Muscle of back (tissue), 13 donors: ENCODE measurements around the gene CACNG7. TPM values are rescaled to one million over a fixed set of nuclear protein-coding genes. Genes with fewer than 3 reads are reported as not detected.
"Not testable (repeated sequence)": the region's sequence is repeated elsewhere in the genome, so short reads cannot be mapped to it uniquely, and the experiment has no call there.

ENCODE experiments used
- DNase-seq, 3 donors: peaks; one replicate each; pipeline versions ENCODE4 v3.0.0 to v3.0.0-alpha.2; 2013
- long read RNA-seq, 9 donors: transcript quantifications; one replicate each; lab custom pipeline, GENCODE V29; 2026
- polyA plus RNA-seq, 10 donors: library from polyadenylated mRNA; unstranded; fragments of 120-200 nt; gene quantifications; one replicate each; pipeline ENCODE4 v1.2.1, GENCODE V29; 2013; ENCODE audit not compliant: insufficient read length in 10 of 10

The CACNG7 gene, protein sequence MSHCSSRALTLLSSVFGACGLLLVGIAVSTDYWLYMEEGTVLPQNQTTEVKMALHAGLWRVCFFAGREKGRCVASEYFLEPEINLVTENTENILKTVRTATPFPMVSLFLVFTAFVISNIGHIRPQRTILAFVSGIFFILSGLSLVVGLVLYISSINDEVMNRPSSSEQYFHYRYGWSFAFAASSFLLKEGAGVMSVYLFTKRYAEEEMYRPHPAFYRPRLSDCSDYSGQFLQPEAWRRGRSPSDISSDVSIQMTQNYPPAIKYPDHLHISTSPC
- 1 to 10 TPM in 1 of 10 donors, under 1 TPM in 6, not detected in 3; 0.10 to 1.3 (median 0.20) TPM for polyA plus RNA-seq
- long read RNA-seq, donor 1 = 0 reads
- long read RNA-seq, donor 2 = 0 reads
- long read RNA-seq, donor 3 = 0 reads
- long read RNA-seq, donor 4 = 0 reads
- long read RNA-seq, donor 5 = 0 reads
- long read RNA-seq, donor 6 = 0 reads
- long read RNA-seq, donor 7 = 0 reads
- long read RNA-seq, donor 8 = 0 reads
- long read RNA-seq, donor 9 = 0 reads

DNA sequence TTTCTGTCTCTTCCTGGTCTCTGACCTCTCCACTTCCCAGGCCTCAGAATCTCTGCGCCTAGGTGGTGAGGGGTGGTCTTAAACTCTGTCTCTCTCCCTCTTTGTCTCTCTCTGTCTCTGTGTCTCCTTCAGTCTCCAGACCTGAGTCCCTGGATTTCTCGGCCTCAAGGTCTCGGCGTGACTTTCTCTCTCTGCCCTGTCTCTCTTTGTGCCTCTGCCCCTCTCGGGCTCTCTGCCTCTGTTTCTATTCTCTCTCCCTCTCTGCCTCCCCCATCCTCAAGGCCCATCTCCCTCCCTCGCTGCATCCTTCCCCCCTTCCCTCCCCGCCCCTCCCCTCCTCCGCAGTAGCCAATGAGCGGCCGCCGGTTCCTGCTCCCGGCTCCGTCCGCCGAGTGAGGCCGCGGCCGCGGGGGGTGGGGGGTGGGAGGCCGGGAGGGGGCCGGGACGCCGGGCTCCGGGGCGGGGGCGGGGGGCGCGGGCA, at the start of gene CACNG7:
CACNG7 (plus strand) TSS at position 344 of the 481 bp plus-strand sequence. CDS start 3,554 bp downstream, outside the sequence.
- no peak for DNase-seq

DNA sequence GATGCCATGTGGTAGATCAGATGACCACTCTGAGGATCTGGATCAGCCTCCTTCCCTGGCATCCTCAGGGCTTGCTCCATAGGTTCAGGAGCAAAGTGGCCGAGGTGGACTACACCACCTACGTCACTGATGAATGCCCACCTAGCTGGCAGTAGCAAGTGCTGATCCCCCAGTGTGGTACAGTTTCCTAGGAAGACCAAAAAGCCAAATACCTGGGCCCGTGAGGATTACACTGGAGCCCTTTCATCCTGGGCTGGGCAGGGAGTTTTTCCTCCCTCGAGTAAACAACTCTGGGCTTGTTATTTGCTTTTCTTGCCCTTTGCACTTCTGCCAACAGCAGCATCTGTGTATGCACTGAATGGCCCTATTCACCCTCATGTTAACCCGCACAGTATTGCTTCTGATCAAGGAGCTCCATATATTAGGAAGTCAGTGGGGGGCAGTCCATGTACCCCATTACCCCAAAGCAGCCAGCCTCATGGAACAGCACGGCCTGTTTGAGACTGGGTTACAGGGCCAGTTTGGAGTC, 44.7 kb upstream of the CACNG7 start:
- no peak for DNase-seq

DNA sequence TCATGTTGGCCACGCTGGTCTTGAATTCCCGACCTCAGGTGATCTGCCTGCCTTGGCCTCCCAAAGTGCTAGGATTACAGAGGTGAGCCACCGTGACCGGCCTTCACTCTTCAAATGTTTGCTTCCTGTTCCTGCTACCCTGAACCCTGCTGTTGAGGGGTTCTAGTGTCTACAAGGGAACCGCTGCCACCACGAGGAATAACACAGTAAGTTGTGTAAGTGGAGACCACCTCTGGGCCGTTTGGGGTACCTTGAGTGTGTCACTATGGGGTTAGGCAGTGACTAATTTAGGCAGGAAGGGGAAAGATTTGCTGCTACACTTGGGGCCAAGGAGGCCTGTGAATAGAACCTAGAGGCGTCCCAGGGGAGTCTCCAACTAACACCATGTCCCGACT, 43.6 kb upstream of the CACNG7 start:
- no peak for DNase-seq

DNA sequence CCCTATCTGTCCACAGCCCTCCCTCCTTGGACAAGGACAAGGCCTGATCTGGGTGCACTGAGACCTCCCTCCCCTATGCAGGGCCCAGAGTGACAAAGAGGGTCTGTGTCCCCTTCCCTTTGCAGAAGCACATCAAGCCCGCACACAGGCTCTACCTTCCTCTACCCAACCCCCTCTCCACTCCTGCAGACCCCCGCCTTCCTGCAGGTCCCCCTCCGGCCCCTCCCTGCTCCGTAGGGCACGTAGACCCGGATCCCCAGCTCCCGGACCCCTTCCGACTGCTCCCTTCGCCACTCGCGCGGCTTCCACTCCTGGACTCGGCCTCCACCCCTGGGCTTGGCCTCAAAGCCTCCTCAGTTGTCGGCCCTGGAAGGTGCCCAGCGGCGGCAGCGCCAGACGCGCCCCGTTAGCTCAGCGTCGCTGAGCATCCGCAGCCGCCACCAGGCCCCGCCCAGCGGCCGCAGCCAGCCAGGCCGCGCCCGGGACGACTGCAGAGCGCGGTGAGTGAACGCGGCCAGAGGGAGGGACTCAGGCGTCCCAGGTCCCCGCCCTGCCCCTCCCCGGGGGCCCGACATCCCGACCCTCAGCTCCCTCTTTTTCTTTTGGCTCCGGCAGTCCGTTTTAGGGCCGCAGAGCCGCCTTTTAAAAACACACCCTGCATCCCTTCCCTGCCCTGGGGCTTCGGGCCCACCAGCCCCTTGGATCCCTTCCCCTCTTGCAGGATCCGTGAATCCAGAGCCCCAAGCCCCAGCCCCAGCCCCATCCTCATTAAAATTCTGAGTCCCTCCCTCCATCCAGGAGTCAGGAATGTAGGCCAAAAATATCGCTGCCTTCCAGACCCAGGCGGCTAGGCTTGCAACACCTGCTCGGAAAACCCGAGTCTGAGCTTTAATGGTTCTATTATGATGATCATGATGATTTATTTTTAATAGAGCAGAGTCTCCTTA, 42.9 kb upstream of the CACNG7 start:
- DNase-seq = peak; percentile 76 to 97 (median 89)

DNA sequence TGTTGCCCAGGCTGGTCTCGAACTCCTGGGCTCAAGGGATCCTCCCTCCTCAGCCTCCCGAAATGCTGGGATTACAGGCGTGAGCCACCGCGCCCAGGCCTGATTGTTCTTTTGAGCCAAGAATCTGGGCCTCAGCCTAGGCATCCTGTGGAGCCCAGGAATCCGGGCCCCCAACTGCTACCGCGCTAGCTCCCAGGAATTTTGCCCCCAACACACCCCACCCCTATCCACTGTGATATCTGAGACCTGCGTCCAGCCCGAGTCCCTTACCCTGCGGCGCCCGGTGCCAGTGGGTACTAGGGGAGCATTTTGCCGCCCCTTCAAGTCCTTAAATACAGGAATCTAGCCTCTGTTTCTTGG, 42.2 kb upstream of the CACNG7 start:
- no peak for DNase-seq

DNA sequence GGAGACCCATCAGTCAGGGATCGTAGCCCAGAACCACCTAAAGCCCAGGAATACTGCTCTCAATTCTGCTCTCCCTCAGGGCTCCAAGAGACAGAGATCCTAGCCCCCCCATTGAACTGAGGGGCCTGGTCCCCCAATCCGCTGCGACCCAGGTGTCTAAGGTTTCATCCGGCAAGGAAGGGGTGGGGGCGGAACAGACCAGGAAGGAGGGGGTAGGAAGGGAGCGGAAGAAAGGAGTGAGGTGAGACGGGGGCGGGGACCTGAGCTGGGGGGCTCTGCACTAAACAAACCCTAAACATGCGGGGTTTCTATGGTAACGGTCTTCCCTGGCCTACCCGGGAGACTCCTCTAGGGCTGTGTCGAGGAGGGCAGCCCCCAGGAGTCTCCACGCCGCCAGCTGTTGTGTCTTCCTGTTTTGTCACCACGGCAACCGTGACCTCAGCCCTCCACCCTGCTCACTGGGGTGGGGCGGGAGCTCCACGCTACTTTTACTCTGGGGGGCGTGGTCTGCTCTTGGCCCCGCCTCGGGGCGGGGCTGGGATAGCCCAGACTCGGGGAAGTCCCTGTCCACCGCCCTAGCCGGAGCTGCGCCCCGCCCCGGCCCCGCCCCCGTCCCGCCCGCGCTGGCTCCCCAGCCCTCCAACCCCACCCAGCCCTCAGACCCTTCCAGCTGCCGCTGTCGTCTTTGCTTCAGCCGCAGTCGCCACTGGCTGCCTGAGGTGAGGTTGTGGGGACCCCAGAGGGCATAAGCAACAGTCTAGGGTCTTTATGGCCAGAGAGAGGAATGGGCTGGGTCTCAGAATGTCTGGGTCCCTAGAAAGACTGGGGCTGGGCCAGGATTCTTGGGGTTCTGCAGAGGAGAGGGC, 41.6 kb upstream of the CACNG7 start, which contains the start of gene MYADM:
MYADM (plus strand) TSS at position 659 of the 866 bp plus-strand sequence. CDS start 5,647 bp downstream, outside the sequence.
- DNase-seq = peak; percentile 99 to 100 (median 100)

DNA sequence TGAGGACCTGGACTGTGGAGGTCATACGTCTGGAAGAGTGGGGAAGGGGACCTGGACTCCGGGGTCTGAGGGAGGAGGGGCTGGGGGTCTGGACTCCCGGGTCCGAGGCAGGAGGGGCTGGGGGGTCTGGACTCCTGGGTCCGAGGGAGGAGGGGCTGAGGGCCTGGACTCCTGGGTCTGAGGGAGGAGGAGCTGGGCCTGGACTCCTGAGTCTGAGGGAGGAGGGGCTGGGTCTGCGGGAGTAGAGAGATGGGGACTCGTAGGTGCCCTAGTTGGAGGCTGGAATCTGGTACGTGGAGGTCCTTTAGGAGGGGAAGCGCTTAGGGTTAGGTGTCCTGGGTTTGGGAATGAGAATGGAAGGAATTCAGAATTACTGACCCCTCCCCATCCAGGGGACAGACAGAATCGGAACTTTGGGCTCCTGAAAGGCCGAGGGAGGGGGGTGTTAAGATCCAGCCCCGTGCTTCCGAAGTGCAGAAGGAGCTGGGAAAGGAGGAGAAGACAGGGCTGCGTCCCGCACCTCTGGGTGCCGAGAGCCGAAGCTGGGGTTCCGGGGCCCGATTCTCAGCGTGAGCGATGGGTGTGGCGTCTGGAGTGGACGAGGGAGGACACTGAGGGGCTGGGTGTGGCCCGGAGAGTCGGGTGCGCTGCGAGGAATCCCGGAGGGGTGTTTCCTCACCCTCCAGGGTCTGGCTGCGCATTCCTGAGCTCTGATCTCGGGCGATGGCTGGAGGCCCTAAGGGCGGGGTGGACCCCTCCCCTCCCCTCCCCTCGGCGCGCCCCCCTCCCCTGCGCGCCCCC, 40.8 kb upstream of the CACNG7 start:
- peak in 2 of 3 donors; percentile 42 to 75 for DNase-seq

DNA sequence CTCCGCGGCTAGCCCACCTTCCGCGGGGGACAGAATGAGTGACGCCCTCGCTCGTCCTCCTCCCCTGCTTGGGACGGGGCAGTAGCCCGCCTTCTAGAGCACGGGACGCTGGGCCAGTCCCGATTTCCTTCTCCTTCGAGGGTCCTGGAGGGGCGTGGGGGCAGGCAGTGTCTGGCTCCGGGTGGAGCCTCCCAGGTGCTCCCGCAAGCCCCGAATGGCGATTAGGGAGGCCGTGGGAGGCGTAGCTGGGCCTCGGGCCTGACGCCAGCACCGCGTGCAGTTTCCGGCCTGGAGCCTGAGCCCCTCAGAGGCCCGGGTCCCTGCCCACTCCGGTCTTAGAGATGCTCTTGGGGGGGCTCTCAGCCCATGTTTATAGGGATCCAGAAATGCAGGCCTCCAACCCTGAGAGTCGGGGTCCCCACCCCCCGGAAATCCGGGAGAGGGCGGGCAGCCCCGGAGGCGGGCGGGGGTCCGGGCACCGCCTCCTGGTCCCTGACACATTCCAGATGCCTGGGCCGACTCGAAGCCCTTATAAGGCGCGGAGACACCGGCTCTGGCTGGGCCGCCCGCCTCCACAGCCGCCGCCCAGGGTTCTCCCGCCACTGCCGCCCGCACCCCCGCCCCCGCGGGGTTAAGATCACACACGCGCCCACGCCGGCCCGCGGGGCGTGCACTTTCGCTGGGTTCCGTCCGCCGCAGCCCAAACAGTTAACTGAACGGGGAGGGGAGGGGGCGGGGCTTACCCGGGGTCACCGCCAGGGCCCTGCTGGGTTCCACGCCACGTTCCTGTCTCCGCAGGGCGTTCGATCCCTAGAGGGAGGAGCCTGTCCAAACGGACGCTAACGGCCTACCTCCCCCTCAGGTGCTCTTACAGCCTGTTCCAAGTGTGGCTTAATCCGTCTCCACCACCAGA, 39.9 kb upstream of the CACNG7 start:
- peak; percentile 88 to 96 (median 88) for DNase-seq

DNA sequence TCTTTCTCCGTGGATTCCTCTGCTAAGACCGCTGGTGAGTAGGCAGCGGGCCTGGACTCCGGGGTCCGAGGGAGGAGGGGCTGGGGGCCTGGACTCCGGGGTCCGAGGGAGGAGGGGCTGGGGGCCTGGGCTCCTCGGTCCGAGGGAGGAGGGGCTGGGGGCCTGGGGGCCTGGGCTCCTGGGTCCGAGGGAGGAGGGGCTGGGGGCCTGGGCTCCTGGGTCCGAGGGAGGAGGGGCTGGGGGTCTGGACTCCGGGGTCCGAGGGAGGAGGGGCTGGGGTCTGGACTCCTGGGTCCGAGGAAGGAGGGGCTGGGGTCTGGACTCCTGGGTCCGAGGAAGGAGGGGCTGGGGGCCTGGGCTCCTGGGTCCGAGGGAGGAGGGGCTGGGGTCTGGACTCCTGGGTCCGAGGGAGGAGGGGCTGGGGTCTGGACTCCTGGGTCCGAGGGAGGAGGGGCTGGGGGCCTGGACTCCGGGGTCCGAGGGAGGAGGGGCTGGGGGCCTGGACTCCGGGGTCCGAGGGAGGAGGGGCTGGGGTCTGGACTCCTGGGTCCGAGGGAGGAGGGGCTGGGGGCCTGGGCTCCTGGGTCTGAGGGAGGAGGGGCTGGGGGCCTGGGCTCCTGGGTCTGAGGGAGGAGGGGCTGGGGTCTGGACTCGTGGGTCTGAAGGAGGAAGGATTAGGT, 39.1 kb upstream of the CACNG7 start:
- DNase-seq = not testable (repeated sequence)

DNA sequence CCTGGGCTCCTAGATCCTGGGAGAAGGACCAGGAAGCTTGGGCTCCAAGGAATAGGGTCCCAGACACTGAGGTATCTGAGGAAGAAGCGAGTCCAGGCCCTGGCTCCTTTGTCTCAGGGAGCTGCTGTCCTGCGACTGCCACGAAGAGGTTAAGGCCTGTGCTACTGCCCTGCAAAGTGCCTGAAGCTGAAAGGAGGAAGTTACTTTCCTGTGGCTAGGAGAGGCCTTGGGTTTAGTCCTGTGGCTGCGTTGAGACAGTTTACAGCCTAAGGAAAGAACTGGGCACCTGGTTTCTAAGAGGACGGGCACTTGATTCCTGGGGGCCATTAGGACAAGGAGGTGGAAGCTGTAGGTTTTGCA, 38.6 kb upstream of the CACNG7 start:
- no peak for DNase-seq

DNA sequence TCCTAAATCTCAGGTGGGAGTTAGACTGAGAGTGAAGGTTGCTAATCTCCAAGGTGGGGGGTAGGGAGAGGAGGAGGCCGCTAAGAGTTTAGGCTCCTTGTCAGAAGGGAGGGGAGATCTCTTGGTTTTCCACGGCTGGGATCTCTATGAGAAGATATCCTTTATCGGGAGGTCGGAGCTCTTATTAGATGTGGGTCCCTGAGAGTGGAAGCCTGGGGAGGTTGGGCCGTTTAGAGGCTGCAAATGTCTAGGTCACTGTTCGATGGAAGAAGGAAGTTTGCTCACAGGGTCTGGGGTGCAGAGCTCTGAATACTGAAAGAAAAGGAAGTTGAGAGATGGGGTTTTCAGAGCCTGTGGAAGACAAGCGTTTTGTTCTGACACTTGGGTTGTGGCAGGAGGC, 37.6 kb upstream of the CACNG7 start:
- DNase-seq = no peak

DNA sequence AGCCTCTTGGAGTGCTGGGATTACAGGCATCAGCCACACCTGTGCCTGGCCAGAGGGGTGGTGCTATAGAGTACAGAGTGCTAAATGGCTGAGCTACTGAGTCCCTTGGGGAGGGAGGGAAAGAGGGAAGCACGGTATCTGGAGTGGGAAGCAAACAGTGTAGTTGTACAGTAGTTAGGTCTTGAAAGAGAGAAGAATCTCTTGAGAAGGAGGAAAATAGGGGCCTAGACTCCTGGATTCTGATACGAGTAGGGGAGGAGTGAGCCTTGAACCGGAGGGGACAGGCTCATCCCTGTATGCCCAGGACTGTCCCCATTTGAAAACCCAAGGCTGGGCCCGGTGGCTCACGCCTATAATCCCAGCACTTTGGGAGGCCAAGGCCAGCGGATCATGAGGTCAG, 36.3 kb upstream of the CACNG7 start:
- DNase-seq = no peak

DNA sequence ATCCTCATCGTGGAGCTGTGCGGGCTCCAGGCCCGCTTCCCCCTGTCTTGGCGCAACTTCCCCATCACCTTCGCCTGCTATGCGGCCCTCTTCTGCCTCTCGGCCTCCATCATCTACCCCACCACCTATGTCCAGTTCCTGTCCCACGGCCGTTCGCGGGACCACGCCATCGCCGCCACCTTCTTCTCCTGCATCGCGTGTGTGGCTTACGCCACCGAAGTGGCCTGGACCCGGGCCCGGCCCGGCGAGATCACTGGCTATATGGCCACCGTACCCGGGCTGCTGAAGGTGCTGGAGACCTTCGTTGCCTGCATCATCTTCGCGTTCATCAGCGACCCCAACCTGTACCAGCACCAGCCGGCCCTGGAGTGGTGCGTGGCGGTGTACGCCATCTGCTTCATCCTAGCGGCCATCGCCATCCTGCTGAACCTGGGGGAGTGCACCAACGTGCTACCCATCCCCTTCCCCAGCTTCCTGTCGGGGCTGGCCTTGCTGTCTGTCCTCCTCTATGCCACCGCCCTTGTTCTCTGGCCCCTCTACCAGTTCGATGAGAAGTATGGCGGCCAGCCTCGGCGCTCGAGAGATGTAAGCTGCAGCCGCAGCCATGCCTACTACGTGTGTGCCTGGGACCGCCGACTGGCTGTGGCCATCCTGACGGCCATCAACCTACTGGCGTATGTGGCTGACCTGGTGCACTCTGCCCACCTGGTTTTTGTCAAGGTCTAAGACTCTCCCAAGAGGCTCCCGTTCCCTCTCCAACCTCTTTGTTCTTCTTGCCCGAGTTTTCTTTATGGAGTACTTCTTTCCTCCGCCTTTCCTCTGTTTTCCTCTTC, 35.1 kb upstream of the CACNG7 start:
- DNase-seq = no peak

DNA sequence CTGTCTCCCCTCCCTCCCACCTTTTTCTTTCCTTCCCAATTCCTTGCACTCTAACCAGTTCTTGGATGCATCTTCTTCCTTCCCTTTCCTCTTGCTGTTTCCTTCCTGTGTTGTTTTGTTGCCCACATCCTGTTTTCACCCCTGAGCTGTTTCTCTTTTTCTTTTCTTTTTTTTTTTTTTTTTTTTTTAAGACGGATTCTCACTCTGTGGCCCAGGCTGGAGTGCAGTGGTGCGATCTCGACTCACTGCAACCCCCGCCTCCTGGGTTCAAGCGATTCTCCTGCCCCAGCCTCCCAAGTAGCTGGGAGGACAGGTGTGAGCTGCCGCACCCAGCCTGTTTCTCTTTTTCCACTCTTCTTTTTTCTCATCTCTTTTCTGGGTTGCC, 34.5 kb upstream of the CACNG7 start:
- DNase-seq = no peak

DNA sequence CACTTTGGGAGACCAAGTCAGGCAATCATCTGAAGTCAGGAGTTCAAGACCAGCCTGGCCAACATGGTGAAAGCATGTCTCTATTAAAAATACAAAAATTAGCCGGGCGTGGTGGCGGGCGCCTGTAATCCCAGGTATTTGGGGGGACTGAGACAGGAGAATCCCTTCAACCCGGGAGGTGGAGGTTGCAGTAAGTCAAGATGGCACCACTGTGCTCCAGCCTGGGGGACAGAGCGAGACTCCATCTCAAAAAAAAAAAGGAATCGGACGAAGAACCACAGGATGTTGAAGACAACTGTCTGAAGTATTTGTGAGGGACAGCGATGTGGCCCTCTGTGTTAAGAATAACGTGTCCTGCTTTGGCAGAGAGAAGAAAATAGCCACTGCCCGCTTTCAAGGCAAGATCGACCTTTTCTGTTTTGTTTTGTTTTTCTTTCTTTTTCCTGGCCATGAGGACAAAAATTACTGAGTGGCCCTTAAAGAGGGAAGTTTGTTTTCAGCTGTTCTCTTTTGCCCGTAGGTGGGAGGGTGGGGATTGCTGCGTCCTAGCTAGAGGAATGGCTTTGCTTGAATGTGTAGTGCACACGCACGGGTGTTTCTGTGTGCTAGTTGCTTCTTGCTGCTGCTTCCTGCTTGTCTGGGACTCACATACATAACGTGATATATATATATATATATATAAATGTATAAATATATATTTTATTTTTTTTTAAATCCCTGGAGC, 33.3 kb upstream of the CACNG7 start:
- no peak for DNase-seq

DNA sequence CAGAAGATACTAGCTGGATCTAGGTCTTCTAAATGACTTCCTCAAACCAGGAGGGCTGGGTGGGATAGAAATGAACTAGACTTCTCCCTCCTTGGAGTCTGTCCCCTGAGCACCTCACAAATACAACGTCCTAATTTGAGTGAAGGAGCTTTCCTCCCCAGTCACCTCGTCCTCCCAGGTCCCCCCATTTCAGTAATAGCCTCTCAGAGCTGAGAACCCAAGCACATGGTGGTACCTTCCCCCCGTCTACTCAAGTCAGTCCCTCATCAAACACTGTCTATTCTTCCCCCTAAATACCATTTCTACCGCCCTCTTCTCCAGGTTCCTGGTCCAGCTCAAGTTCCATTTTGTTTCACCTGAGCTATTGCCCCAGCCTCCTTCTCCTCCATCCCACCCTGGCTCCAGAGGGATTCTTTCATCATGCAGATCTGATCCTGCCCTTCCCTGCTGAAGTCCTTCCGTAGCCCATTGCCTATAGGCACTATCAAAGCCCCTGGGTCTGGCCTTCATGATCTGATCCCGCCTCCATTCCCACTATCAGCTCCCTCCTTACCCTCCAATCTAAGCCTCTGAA, 32.3 kb upstream of the CACNG7 start:
- DNase-seq = no peak
